Fibroblast of lung (primary cell): ENCODE measurements around the gene HHLA2. TPM values are rescaled to one million over a fixed set of nuclear protein-coding genes. Genes with fewer than 3 reads are reported as not detected.

Source experiments
- DNase-seq, 2 donors: peaks; one replicate each; pipeline versions ENCODE4 v3.0.0 to v3.0.0-alpha.2; 2010; ENCODE audit warnings: low read depth in 2 of 2
- H2AFZ ChIP-seq: 2 replicates; pipeline ENCODE4 v1.5.1; 2012; ENCODE audit warnings: low read length, control low read depth, inconsistent platforms
- H3K27ac ChIP-seq: 2 replicates; pipeline ENCODE4 v1.5.1; 2011; ENCODE audit warnings: low read length, control low read depth; ENCODE audit not compliant: insufficient read depth
- H3K27me3 ChIP-seq: 2 replicates; pipeline ENCODE4 v1.5.1; 2011; ENCODE audit warnings: mild to moderate bottlenecking, low read length; ENCODE audit not compliant: control insufficient read depth, insufficient read depth
- H3K36me3 ChIP-seq: 2 replicates; pipeline ENCODE4 v1.5.1; 2011; ENCODE audit warnings: low read length; ENCODE audit not compliant: control insufficient read depth, insufficient read depth
- H3K4me1 ChIP-seq: 2 replicates; pipeline ENCODE4 v1.5.1; 2011; ENCODE audit warnings: low read length; ENCODE audit not compliant: control insufficient read depth, insufficient read depth; ENCODE audit errors: extremely low read depth
- H3K4me2 ChIP-seq: 2 replicates; pipeline ENCODE4 v1.5.1; 2011; ENCODE audit warnings: low read length, control low read depth; ENCODE audit not compliant: insufficient read depth; ENCODE audit errors: extremely low read depth
- H3K4me3 ChIP-seq, 4 experiments: fragments of 200-600 bp in 1 of 4; sonication (generic) in 1 of 4; replicated peaks in 1 of 4; 2 replicates each; pipeline ENCODE4 v1.5.1; 2011 to 2016; ENCODE audit warnings: low read length in 4 of 4, low read depth in 3 of 4, mild to moderate bottlenecking in 3 of 4, control low read depth in 2 of 4, inconsistent platforms in 1 of 4, mixed read lengths in 1 of 4; ENCODE audit not compliant: insufficient read depth in 1 of 4; ENCODE audit errors: control extremely low read depth in 1 of 4
- H3K79me2 ChIP-seq: 2 replicates; pipeline ENCODE4 v1.5.1; 2012; ENCODE audit warnings: mild to moderate bottlenecking, low read length, inconsistent platforms; ENCODE audit not compliant: control insufficient read depth, insufficient read depth
- H3K9ac ChIP-seq: 2 replicates; pipeline ENCODE4 v1.5.1; 2011; ENCODE audit warnings: mild to moderate bottlenecking, low read length, control low read depth; ENCODE audit not compliant: insufficient read depth
- H3K9me3 ChIP-seq: 2 replicates; pipeline ENCODE4 v1.5.1; 2012; ENCODE audit warnings: low read depth, low read length; ENCODE audit not compliant: control insufficient read depth, insufficient read depth
- H4K20me1 ChIP-seq: 2 replicates; pipeline ENCODE4 v1.5.1; 2011; ENCODE audit warnings: low read length; ENCODE audit not compliant: control insufficient read depth, insufficient read depth; ENCODE audit errors: extremely low read depth
- EZH2 ChIP-seq: IDR thresholded peaks from 2 replicates; pipeline ENCODE4 v1.5.1; 2012; ENCODE audit warnings: low read length, control low read depth, mild to moderate bottlenecking; ENCODE audit errors: missing control alignments
- polyA plus RNA-seq, 2 donors: library from polyadenylated mRNA; depleted of rRNA in 1 of 2; stranded (reverse) in 1 of 2; unstranded in 1 of 2; fragments of >200 nt; gene quantifications; 2 replicates each; pipeline ENCODE4 v1.2.1, GENCODE V29; 2011 to 2012; ENCODE audit warnings: missing spikeins in 1 of 2
- total RNA-seq: library from RNA; depleted of rRNA; stranded (reverse); fragments of >200 nt; gene quantifications from 2 replicates; pipeline ENCODE4 v1.2.1, GENCODE V29; 2014
- TF ChIP-seq, protein P1 (sequence below), 2 donors: IDR thresholded peaks in 1 of 2; conservative IDR thresholded peaks in 1 of 2; 1 replicate in 1 of 2; 2 replicates in 1 of 2; pipeline ENCODE4 v1.5.1; 2011 to 2012; ENCODE audit warnings: low read length in 2 of 2, control low read depth in 1 of 2, inconsistent platforms in 1 of 2, low read depth in 1 of 2, mild to moderate bottlenecking in 1 of 2

Gene HHLA2
- total and polyA plus RNA-seq, 2 donors (not counting 1 experiment from before 2014, with no cell fraction given) = not detected

GRCh38 chr3:108295421-108296175 is 750 bp upstream of the HHLA2 start:
- Histone ChIP-seq H3K4me3 (no peak overlapping the region), H3K79me2 (no peaks in the 10 kb centered on the region), H3K36me3 (no peaks in the 10 kb centered on the region), H4K20me1 (no peaks in the 10 kb centered on the region), H3K4me1 (no peaks in the 10 kb centered on the region), H2AFZ (no peak overlapping the region), H3K4me2 (no peak overlapping the region), H3K27me3 (no peaks in the 10 kb centered on the region), H3K9me3 (no peaks in the 10 kb centered on the region), H3K9ac (no peak overlapping the region), H3K27ac (no peak overlapping the region)
- no peak for TF ChIP-seq EZH2
- TF ChIP-seq, protein P1, sequence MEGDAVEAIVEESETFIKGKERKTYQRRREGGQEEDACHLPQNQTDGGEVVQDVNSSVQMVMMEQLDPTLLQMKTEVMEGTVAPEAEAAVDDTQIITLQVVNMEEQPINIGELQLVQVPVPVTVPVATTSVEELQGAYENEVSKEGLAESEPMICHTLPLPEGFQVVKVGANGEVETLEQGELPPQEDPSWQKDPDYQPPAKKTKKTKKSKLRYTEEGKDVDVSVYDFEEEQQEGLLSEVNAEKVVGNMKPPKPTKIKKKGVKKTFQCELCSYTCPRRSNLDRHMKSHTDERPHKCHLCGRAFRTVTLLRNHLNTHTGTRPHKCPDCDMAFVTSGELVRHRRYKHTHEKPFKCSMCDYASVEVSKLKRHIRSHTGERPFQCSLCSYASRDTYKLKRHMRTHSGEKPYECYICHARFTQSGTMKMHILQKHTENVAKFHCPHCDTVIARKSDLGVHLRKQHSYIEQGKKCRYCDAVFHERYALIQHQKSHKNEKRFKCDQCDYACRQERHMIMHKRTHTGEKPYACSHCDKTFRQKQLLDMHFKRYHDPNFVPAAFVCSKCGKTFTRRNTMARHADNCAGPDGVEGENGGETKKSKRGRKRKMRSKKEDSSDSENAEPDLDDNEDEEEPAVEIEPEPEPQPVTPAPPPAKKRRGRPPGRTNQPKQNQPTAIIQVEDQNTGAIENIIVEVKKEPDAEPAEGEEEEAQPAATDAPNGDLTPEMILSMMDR (conservative IDR thresholded peaks at IDR 0.05 in 1 of 2, IDR thresholded peaks at IDR 0.05 in 1 of 2; ENCODE audit: low read depth in 1 of 2, low read length in 2 of 2) = no peak
- no peak for DNase-seq

DNA sequence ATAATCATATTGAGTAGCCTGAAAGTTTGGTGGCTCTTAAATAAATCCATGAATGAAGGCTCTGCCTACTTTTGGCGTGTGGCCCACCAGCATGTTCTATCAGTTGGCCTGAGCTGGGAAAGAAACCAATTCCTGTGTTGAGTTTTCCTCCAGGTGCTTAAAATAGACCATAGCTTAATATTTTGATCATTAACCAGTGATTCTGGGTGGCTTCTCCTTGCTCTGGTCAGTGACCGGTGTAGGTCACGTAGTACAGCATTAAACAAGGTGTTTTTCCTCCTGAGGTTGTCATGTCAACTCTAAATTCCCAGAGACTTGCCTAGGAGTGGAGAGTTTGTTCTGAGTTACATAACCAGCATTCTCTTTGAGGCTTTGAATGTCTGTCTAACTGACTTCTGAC is 1.3 kb downstream of the HHLA2 start:
- DNase-seq = no peak
- H3K4me2 ChIP-seq = no peak overlapping the region

DNA sequence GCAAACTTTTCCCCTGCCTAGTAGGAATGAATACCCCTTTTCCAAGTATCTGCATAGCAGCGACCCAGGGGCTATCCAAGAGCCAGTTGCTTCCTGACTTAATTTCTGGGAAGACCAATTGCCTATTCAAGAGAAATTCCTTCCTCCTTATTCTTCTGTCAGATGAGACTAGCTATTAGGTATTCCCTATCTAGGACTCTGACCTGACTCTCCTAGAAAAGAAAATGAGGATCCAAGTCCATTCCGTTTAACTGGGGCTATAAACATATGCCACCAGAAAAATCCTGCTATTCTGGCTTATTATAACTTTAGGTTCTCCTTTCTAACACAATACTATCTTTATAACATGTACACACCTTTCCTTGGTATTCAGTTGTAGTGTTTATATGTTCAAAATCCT is 1.7 kb downstream of the HHLA2 start:
- Histone ChIP-seq H3K27ac (no peak overlapping the region), H3K9ac (no peak overlapping the region), H3K4me2 (no peak overlapping the region), H3K27me3 (no peaks in the 10 kb centered on the region), H2AFZ (no peak overlapping the region), H3K4me1 (no peaks in the 10 kb centered on the region), H3K9me3 (no peaks in the 10 kb centered on the region), H4K20me1 (no peaks in the 10 kb centered on the region), H3K4me3 (no peak overlapping the region), H3K79me2 (no peaks in the 10 kb centered on the region), H3K36me3 (no peaks in the 10 kb centered on the region)
- no peak for DNase-seq
- no peak for TF ChIP-seq EZH2
- TF ChIP-seq, protein P1 (conservative IDR thresholded peaks at IDR 0.05 in 1 of 2, IDR thresholded peaks at IDR 0.05 in 1 of 2; ENCODE audit: low read depth in 1 of 2, low read length in 2 of 2) = no peak

More for the DNA sequence above, 1.3 kb downstream of the HHLA2 start:
- Histone ChIP-seq H3K4me3 (no peak overlapping the region), H3K9ac (no peak overlapping the region), H3K4me1 (no peaks in the 10 kb centered on the region), H3K27me3 (no peaks in the 10 kb centered on the region), H3K27ac (no peak overlapping the region), H4K20me1 (no peaks in the 10 kb centered on the region), H3K9me3 (no peaks in the 10 kb centered on the region), H3K79me2 (no peaks in the 10 kb centered on the region), H2AFZ (no peak overlapping the region), H3K36me3 (no peaks in the 10 kb centered on the region)
- no peak for TF ChIP-seq EZH2
- TF ChIP-seq, protein P1 (conservative IDR thresholded peaks at IDR 0.05 in 1 of 2, IDR thresholded peaks at IDR 0.05 in 1 of 2; ENCODE audit: low read depth in 1 of 2, low read length in 2 of 2) = no peak
